ENCODE results near the gene TRPM3. TPM values are rescaled to one million over a fixed set of nuclear protein-coding genes. Genes with fewer than 3 reads are reported as not detected.

TRPM3 gene
- total RNA-seq, 4 donors from 2014 or later = under 0.01 to 0.26 (median under 0.01) TPM

DNA sequence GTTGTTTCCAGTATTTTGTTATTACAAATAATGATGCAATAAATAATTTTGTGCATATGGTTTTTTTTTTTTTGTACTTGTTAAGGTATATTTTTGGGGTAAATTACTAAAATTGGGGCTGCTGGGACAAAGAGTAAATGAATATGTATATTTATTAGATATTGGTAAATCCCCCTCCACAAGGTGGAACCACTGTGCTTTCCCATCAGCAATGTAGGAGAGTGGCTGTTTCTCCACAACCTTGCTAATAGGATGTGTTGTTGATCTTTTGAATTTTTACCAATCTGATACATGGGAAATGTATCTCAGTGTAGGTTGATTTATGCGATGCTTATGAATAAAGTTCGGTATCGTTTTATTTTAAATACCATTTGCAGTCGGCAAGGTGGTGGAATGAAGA is 118.1 kb downstream of the TRPM3 start:
- no peaks in the 10 kb centered on the region for H3K4me1 ChIP-seq
- no peaks in the 10 kb centered on the region for H3K36me3 ChIP-seq
- no peak for DNase-seq
- 91 to 98% methylated on average over 4 of the region's 4 CpGs for WGBS, 2 donors
- H3K27ac ChIP-seq = no peak overlapping the region
- H3K9me3 ChIP-seq = peaks cover 0 to 11% (median 10%) of the 10 kb centered on the region in 3 donors
- intact Hi-C loops (cut with DNase I) = loop anchor here (5.0 kb wide), 1 partner anchor 366 kb away; no protein-coding TSS in a partner anchor
- no peak overlapping the region for H3K4me3 ChIP-seq
- TF ChIP-seq, protein P1, sequence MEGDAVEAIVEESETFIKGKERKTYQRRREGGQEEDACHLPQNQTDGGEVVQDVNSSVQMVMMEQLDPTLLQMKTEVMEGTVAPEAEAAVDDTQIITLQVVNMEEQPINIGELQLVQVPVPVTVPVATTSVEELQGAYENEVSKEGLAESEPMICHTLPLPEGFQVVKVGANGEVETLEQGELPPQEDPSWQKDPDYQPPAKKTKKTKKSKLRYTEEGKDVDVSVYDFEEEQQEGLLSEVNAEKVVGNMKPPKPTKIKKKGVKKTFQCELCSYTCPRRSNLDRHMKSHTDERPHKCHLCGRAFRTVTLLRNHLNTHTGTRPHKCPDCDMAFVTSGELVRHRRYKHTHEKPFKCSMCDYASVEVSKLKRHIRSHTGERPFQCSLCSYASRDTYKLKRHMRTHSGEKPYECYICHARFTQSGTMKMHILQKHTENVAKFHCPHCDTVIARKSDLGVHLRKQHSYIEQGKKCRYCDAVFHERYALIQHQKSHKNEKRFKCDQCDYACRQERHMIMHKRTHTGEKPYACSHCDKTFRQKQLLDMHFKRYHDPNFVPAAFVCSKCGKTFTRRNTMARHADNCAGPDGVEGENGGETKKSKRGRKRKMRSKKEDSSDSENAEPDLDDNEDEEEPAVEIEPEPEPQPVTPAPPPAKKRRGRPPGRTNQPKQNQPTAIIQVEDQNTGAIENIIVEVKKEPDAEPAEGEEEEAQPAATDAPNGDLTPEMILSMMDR (IDR thresholded peaks at IDR 0.05) = no peak
- no peak for TF ChIP-seq POLR2A (IDR thresholded peaks at IDR 0.05)
- no peaks in the 10 kb centered on the region for H3K27me3 ChIP-seq

DNA sequence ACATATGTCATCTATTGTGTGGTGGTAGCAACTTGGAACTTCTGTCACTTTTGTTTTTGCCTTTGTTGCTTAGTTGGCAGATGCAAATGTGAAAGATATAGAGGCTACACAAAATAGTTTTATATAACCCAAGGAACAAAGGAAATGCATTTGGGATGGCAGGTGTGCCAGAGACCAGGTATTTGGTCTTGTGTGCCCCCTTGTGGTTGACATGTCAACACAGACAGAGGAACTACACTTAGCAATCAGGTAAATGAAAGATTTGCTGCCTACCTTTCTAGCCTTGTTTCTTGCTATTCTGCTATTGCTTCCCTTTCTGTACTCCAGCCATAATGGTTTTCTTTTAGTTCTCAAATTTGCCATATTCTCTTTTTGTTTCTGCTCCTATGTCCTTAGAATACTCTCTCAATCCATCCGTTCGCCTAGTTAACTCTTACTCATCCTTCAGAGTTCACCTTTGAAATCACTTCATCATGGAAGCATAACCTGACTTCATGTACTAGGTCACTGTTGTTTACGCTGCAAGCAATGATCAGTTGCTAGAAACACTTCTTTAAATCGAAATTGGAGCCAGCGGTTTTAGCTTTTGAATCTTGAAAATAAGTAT is 119.5 kb downstream of the TRPM3 start:
- no peaks in the 10 kb centered on the region for H3K4me1 ChIP-seq

DNA sequence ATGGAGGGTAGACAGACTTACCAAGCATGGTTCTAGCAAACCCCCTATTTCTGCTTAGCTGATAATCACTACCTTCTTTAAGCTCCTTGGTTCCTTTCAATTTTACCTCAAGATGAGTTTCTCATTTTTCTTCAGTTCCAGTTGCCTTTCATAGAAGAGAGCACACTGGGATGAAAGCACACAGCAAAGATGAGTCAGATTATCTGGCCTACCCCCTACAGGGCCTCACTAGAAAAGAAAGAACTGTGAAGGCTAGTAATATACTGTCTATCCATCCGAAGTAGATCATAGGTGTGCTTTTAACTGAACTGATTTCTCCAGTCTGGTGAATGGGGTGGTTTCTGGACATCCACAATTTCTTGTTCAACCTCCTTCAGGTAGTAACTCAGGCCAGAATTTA is 122.5 kb downstream of the TRPM3 start:
- intact Hi-C loops (cut with DNase I) = no loop called here
- DNase-seq = no peak
- Histone ChIP-seq H3K9me3 (no peaks in the 10 kb centered on the region), H3K4me1 (no peaks in the 10 kb centered on the region), H3K27ac (no peak overlapping the region), H3K36me3 (no peaks in the 10 kb centered on the region), H3K4me3 (no peak overlapping the region), H3K27me3 (no peaks in the 10 kb centered on the region)
- TF ChIP-seq POLR2A (IDR thresholded peaks at IDR 0.05) = no peak
- TF ChIP-seq, protein P1 (IDR thresholded peaks at IDR 0.05) = no peak
- WGBS, 2 donors = 65 to 70% methylated on average over 1 of the region's 1 CpG

More for the DNA sequence above, 119.5 kb downstream of the TRPM3 start:
- no peak for DNase-seq
- 58 to 60% methylated on average over 5 of the region's 5 CpGs for WGBS, 2 donors
- Histone ChIP-seq H3K27me3 (no peaks in the 10 kb centered on the region), H3K4me3 (no peak overlapping the region), H3K27ac (no peak overlapping the region), H3K36me3 (no peaks in the 10 kb centered on the region), H3K9me3 (peaks cover 0 to 11% (median 10%) of the 10 kb centered on the region in 3 donors)
- intact Hi-C loops (cut with DNase I) = loop anchor here (5.0 kb wide), 1 partner anchor 365 kb away; no protein-coding TSS in a partner anchor
- TF ChIP-seq POLR2A (IDR thresholded peaks at IDR 0.05) = no peak
- TF ChIP-seq, protein P1 (IDR thresholded peaks at IDR 0.05) = peak in 5 of 6 experiments; percentile 26 to 52 (median 31)

DNA sequence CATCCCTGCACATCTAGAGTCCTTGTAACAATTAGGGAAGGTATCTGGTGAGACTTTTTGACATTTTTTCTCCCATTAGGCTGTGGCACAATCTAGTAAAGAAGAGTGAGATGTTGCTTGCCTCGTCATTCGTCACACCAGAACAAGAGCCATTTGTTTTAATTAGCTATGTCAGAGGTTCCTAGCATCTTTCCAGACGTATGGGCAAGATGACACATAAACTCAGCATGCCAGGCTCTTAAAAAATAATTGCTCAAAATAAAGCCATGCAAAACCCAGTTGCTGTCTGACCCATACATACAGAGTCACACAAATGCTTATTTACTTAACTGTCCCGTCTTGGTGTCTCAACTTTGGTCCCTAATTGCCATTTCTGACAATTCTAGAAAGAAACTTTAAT is 125.9 kb downstream of the TRPM3 start:
- intact Hi-C loops (cut with DNase I) = no loop called here
- Histone ChIP-seq H3K27me3 (no peaks in the 10 kb centered on the region), H3K9me3 (no peaks in the 10 kb centered on the region), H3K4me3 (no peak overlapping the region), H3K4me1 (no peaks in the 10 kb centered on the region), H3K27ac (no peak overlapping the region), H3K36me3 (no peaks in the 10 kb centered on the region)
- no peak for DNase-seq
- TF ChIP-seq, protein P1 (IDR thresholded peaks at IDR 0.05) = no peak
- TF ChIP-seq POLR2A (IDR thresholded peaks at IDR 0.05) = no peak
- 35 to 55% methylated on average over 4 of the region's 4 CpGs for WGBS, 2 donors

DNA sequence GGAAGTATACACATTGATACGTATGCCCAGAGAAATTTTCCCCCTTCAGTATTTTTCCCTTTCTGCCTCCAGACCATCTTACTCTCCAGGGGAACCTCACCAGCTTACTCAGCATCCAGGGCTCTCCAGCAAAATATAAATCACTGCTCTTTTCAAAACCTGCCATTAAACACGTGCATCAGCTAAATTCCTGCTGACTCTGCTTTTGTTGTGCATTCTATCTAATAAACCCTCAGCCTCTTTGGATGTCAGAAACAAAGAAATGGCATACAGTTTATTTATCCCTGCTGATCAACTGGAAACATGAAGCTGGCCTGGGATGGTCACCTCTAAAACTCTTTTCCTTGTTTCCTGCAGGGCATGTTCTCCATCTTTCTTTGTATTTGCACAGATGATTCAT is 126.8 kb downstream of the TRPM3 start:
- Histone ChIP-seq H3K9me3 (no peaks in the 10 kb centered on the region), H3K27ac (no peak overlapping the region), H3K4me3 (no peak overlapping the region), H3K27me3 (no peaks in the 10 kb centered on the region), H3K4me1 (no peaks in the 10 kb centered on the region), H3K36me3 (no peaks in the 10 kb centered on the region)
- TF ChIP-seq, protein P1 (IDR thresholded peaks at IDR 0.05) = no peak
- TF ChIP-seq POLR2A (IDR thresholded peaks at IDR 0.05) = no peak
- no peak for DNase-seq
- WGBS, 2 donors = 36 to 39% methylated on average over 2 of the region's 2 CpGs
- intact Hi-C loops (cut with DNase I) = no loop called here

All from esophagus squamous epithelium (tissue), 5 donors.